Uterus (tissue), 4 donors: ENCODE data around the gene ADCY9. TPM values are rescaled to one million over a fixed set of nuclear protein-coding genes. Genes with fewer than 3 reads are reported as not detected.
"Not testable (repeated sequence)": the region's sequence is repeated elsewhere in the genome, so short reads cannot be mapped to it uniquely, and the experiment has no call there.

ENCODE experiments used
- DNase-seq, 2 donors: peaks; one replicate each; pipeline ENCODE4 v3.0.0-alpha.2; 2019 to 2020
- H3K27ac ChIP-seq, 2 donors: fragments of 200-600 bp; sonication (generic); 1 replicate in 1 of 2; 2 replicates in 1 of 2; pipeline ENCODE4 v1.5.1; 2016 to 2018
- H3K27me3 ChIP-seq, 2 donors: fragments of 200-600 bp; sonication (generic); one replicate each; pipeline ENCODE4 v1.5.1; 2018 to 2019; ENCODE audit warnings: control low read depth in 1 of 2
- H3K36me3 ChIP-seq, 2 donors: fragments of 200-600 bp; sonication (generic); one replicate each; pipeline ENCODE4 v1.5.1; 2019; ENCODE audit warnings: control low read depth in 1 of 2
- H3K4me1 ChIP-seq, 2 donors: fragments of 200-600 bp; sonication (generic); one replicate each; pipeline ENCODE4 v1.5.1; 2018 to 2019; ENCODE audit warnings: control low read depth in 1 of 2
- H3K4me3 ChIP-seq, 2 donors: fragments of 200-600 bp; sonication (generic); 1 replicate in 1 of 2; 2 replicates in 1 of 2; pipeline ENCODE4 v1.5.1; 2018 to 2019; ENCODE audit warnings: mild to moderate bottlenecking in 1 of 2
- H3K9me3 ChIP-seq, 2 donors: fragments of 200-600 bp; sonication (generic); one replicate each; pipeline ENCODE4 v1.5.1; 2019; ENCODE audit warnings: control low read depth in 1 of 2
- POLR2A ChIP-seq, 2 donors: fragments of 450-650 bp; IDR thresholded peaks; one replicate each; pipeline ENCODE4 v1.6.1; 2016; ENCODE audit warnings: antibody characterized with exemption in 2 of 2, mild to moderate bottlenecking in 1 of 2, moderate library complexity in 1 of 2
- intact Hi-C: fragments of 100-400 bp; cut with DNase I; formaldehyde crosslinking; loops from one replicate; pipeline ENCODE4 v1.15.1; 2023; ENCODE audit warnings: low total_unique reads
- total RNA-seq, 4 donors: library from RNA; depleted of rRNA in 3 of 4; stranded (reverse); fragments of >200 nt in 3 of 4; gene quantifications; one replicate each; pipeline versions ENCODE4 v1.1.0 to v1.2.4, GENCODE V29; 2014 to 2023
- TF ChIP-seq, protein P1 (sequence below), 4 experiments: fragments of 200-600 bp in 2 of 4; fragments of 450-650 bp in 2 of 4; sonication (generic) in 2 of 4; IDR thresholded peaks; one replicate each; pipeline ENCODE4 v1.5.1; 2016 to 2019; ENCODE audit warnings: antibody characterized with exemption in 4 of 4, mild to moderate bottlenecking in 2 of 4, moderate library complexity in 1 of 4
- donor health status: DM: yes; HTN: yes; CAD: no.

Gene ADCY9
- total RNA-seq, 4 donors from 2014 or later = 2.8 to 34.7 (median 20.2) TPM

GRCh38 chr16:3964686-3965290, 151.5 kb downstream of the ADCY9 start:
- H3K36me3 ChIP-seq = no peaks in the 10 kb centered on the region
- H3K9me3 ChIP-seq = no peaks in the 10 kb centered on the region
- intact Hi-C loops = no loop called here
- H3K27ac ChIP-seq = peak overlapping the region in 1 of 2 donors; percentile 44
- no peak for TF ChIP-seq POLR2A (IDR thresholded peaks at IDR 0.05)
- TF ChIP-seq, protein P1, sequence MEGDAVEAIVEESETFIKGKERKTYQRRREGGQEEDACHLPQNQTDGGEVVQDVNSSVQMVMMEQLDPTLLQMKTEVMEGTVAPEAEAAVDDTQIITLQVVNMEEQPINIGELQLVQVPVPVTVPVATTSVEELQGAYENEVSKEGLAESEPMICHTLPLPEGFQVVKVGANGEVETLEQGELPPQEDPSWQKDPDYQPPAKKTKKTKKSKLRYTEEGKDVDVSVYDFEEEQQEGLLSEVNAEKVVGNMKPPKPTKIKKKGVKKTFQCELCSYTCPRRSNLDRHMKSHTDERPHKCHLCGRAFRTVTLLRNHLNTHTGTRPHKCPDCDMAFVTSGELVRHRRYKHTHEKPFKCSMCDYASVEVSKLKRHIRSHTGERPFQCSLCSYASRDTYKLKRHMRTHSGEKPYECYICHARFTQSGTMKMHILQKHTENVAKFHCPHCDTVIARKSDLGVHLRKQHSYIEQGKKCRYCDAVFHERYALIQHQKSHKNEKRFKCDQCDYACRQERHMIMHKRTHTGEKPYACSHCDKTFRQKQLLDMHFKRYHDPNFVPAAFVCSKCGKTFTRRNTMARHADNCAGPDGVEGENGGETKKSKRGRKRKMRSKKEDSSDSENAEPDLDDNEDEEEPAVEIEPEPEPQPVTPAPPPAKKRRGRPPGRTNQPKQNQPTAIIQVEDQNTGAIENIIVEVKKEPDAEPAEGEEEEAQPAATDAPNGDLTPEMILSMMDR (IDR thresholded peaks at IDR 0.05) = no peak
- H3K4me1 ChIP-seq = no peaks in the 10 kb centered on the region
- H3K27me3 ChIP-seq = no peaks in the 10 kb centered on the region
- no peak for DNase-seq
- no peak overlapping the region for H3K4me3 ChIP-seq

GRCh38 chr16:3963886-3964685, 152.2 kb downstream of the ADCY9 start:
- Histone ChIP-seq H3K27me3 (no peaks in the 10 kb centered on the region), H3K4me1 (no peaks in the 10 kb centered on the region), H3K4me3 (no peak overlapping the region), H3K27ac (peak overlapping the region in 1 of 2 donors; percentile 44), H3K36me3 (no peaks in the 10 kb centered on the region), H3K9me3 (no peaks in the 10 kb centered on the region)
- DNase-seq = no peak
- intact Hi-C loops = no loop called here
- TF ChIP-seq, protein P1 (IDR thresholded peaks at IDR 0.05) = no peak
- no peak for TF ChIP-seq POLR2A (IDR thresholded peaks at IDR 0.05)

- no peaks in the 10 kb centered on the region for H3K4me1 ChIP-seq
- TF ChIP-seq, protein P1 (IDR thresholded peaks at IDR 0.05) = no peak
- TF ChIP-seq POLR2A (IDR thresholded peaks at IDR 0.05) = no peak
- H3K9me3 ChIP-seq = no peaks in the 10 kb centered on the region
- DNase-seq = no peak
- no peaks in the 10 kb centered on the region for H3K27me3 ChIP-seq
- intact Hi-C loops = no loop called here
- H3K36me3 ChIP-seq = no peaks in the 10 kb centered on the region
- peak overlapping the region in 1 of 2 donors; percentile 40 for H3K27ac ChIP-seq
- no peak overlapping the region for H3K4me3 ChIP-seq
These were observed 153.0 kb downstream of the ADCY9 start for GRCh38 chr16:3963203-3963602.

DNA sequence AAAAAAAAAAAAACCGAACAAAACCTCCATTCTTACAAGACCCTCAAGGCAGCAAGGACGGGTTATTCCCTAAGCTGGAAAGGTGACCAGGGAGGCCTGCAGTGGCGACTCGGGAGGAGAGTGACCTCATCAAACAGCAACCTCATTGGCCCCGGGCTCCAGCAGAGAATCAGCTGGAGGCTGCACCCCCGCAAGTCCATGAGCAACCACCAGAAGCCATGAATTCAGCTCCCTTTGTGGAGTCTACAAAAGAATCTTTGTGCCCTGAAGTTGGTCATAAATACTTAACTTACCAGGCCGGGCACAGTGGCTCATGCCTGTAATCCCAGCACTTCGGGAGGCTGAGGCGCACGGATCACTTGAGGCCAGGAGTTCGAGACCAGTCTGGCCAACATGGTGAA, 154.8 kb downstream of the ADCY9 start:
- TF ChIP-seq, protein P1 (IDR thresholded peaks at IDR 0.05) = no peak
- no peaks in the 10 kb centered on the region for H3K4me1 ChIP-seq
- H3K27ac ChIP-seq = peak overlapping the region; percentile 79 to 86
- DNase-seq = peak in 1 of 2 donors; percentile 54
- no peaks in the 10 kb centered on the region for H3K36me3 ChIP-seq
- no peaks in the 10 kb centered on the region for H3K9me3 ChIP-seq
- no peaks in the 10 kb centered on the region for H3K27me3 ChIP-seq
- intact Hi-C loops = no loop called here
- peak overlapping the region in 1 of 2 donors; percentile 43 for H3K4me3 ChIP-seq

GRCh38 chr16:3959926-3960590, 156.2 kb downstream of the ADCY9 start:
- DNase-seq, H3K27me3 ChIP-seq, H3K9me3 ChIP-seq, intact Hi-C loops, H3K4me1 ChIP-seq, H3K36me3 ChIP-seq: not testable (repeated sequence)
- Histone ChIP-seq H3K4me3 (peak overlapping the region; percentile 43 to 49), H3K27ac (peak overlapping the region; percentile 79 to 86)
